ENCODE measurements around the gene KRTAP29-1. TPM values are rescaled to one million over a fixed set of nuclear protein-coding genes. Genes with fewer than 3 reads are reported as not detected.
"Not testable (repeated sequence)": the region's sequence is repeated elsewhere in the genome, so short reads cannot be mapped to it uniquely, and the experiment has no call there.

Gene KRTAP29-1
- total RNA-seq, 1 experiment from 2014 or later: not detected

- H3K9me3 ChIP-seq (ENCODE audit: insufficient read depth, low read depth): no peaks in the 10 kb centered on the region
- no peaks in the 10 kb centered on the region for H3K9me2 ChIP-seq (ENCODE audit: insufficient read depth)
- intact Hi-C loops (cut with micrococcal nuclease; ENCODE audit: unreplicated experiment): no loop called here
- H3K4me3 ChIP-seq: no peak overlapping the region
- H3K36me3 ChIP-seq (ENCODE audit: low read depth): no peaks in the 10 kb centered on the region
- ChIA-PET POLR2A (ENCODE audit: unreplicated experiment) (interaction anchor here (0.7 kb wide), 1 partner anchor 329 kb away, joined by 4 read pairs; no protein-coding TSS in a partner anchor), CTCF (no interaction called here)
- H3K27ac ChIP-seq: no peak overlapping the region
- no peaks in the 10 kb centered on the region for H3K79me2 ChIP-seq (ENCODE audit: low read depth)
- H2AFZ ChIP-seq: no peak overlapping the region
- no TSS peak for BruUV-seq (replicated peaks)
- H3K4me1 ChIP-seq (replicated peaks; ENCODE audit: insufficient read depth): no peaks in the 10 kb centered on the region
- no peak for DNase-seq
- H3K27me3 ChIP-seq (ENCODE audit: insufficient read depth, low read depth): no peaks in the 10 kb centered on the region
- no peak overlapping the region for H3K4me2 ChIP-seq
- no peaks in the 10 kb centered on the region for H4K20me1 ChIP-seq (ENCODE audit: insufficient read depth)
- no peak for TF ChIP-seq CTCF (conservative IDR thresholded peaks at IDR 0.05)
- TF ChIP-seq EZH2 (IDR thresholded peaks at IDR 0.05; ENCODE audit: low read depth): no peak
- H3F3A ChIP-seq (ENCODE audit: insufficient read depth, low read depth): no peaks in the 10 kb centered on the region
These were observed 46.4 kb downstream of the KRTAP29-1 start for GRCh38 chr17:41256291-41256685.

- H3K9me2 ChIP-seq (ENCODE audit: insufficient read depth); H3K36me3 ChIP-seq (ENCODE audit: low read depth); H3F3A ChIP-seq (ENCODE audit: insufficient read depth, low read depth); H4K20me1 ChIP-seq (ENCODE audit: insufficient read depth); H3K27me3 ChIP-seq (ENCODE audit: insufficient read depth, low read depth); DNase-seq; H3K79me2 ChIP-seq (ENCODE audit: low read depth); H3K27ac ChIP-seq; H2AFZ ChIP-seq; H3K4me1 ChIP-seq (replicated peaks; ENCODE audit: insufficient read depth); H3K4me3 ChIP-seq; H3K4me2 ChIP-seq; H3K9me3 ChIP-seq (ENCODE audit: insufficient read depth, low read depth); CTCF ChIA-PET; intact Hi-C loops (cut with micrococcal nuclease; ENCODE audit: unreplicated experiment); BruUV-seq (replicated peaks): not testable (repeated sequence)
- POLR2A ChIA-PET (ENCODE audit: unreplicated experiment): interaction anchor here (0.7 kb wide), 1 partner anchor 329 kb away, joined by 4 read pairs; no protein-coding TSS in a partner anchor
These were observed 47.0 kb downstream of the KRTAP29-1 start, which contains the start of gene KRTAP9-9 for GRCh38 chr17:41255381-41256290. Gene KRTAP9-9 (plus strand): TSS chr17:41255384.

GRCh38 chr17:41254861-41255260, 47.8 kb downstream of the KRTAP29-1 start:
- Histone ChIP-seq H3K9me2 (ENCODE audit: insufficient read depth) (no peaks in the 10 kb centered on the region), H3K4me1 (replicated peaks; ENCODE audit: insufficient read depth) (no peaks in the 10 kb centered on the region), H2AFZ (no peak overlapping the region), H3F3A (ENCODE audit: insufficient read depth, low read depth) (no peaks in the 10 kb centered on the region), H4K20me1 (ENCODE audit: insufficient read depth) (no peaks in the 10 kb centered on the region), H3K27ac (no peak overlapping the region), H3K4me3 (no peak overlapping the region), H3K9me3 (ENCODE audit: insufficient read depth, low read depth) (no peaks in the 10 kb centered on the region), H3K79me2 (ENCODE audit: low read depth) (no peaks in the 10 kb centered on the region), H3K36me3 (ENCODE audit: low read depth) (no peaks in the 10 kb centered on the region), H3K27me3 (ENCODE audit: insufficient read depth, low read depth) (no peaks in the 10 kb centered on the region), H3K4me2 (no peak overlapping the region)
- POLR2A ChIA-PET (ENCODE audit: unreplicated experiment): no interaction called here
- no peak for DNase-seq
- no peak for TF ChIP-seq EZH2 (IDR thresholded peaks at IDR 0.05; ENCODE audit: low read depth)
- TF ChIP-seq CTCF (conservative IDR thresholded peaks at IDR 0.05): no peak
- CTCF ChIA-PET: no interaction called here
- no TSS peak for BruUV-seq (replicated peaks)
- intact Hi-C loops (cut with micrococcal nuclease; ENCODE audit: unreplicated experiment): no loop called here

Other genes starting within 250 kb of the KRTAP29-1 start
- not detected in 2 replicates for gene KRTAP2-2, start 247.6 kb downstream of the KRTAP29-1 start, total RNA-seq (2021)
- gene KRTAP2-3, start 242.7 kb downstream of the KRTAP29-1 start, total RNA-seq (2021): 0.57 TPM in 1 of 2 replicates, not detected in the other
- gene KRTAP2-4, start 237.0 kb downstream of the KRTAP29-1 start, total RNA-seq (2021): not detected in 2 replicates
- not detected in 2 replicates for gene KRTAP4-7, start 218.7 kb downstream of the KRTAP29-1 start, total RNA-seq (2021)
- gene KRTAP4-8, start 204.7 kb downstream of the KRTAP29-1 start, total RNA-seq (2021): not detected in 2 replicates
- not detected in 2 replicates for gene KRTAP4-16, start 200.6 kb downstream of the KRTAP29-1 start, total RNA-seq (2021)
- not detected in 2 replicates for gene KRTAP4-9, start 197.5 kb downstream of the KRTAP29-1 start, total RNA-seq (2021)
- gene KRTAP4-11, start 184.5 kb downstream of the KRTAP29-1 start, total RNA-seq (2021): not detected in 2 replicates
- not detected in 2 replicates for gene KRTAP4-12, start 178.7 kb downstream of the KRTAP29-1 start, total RNA-seq (2021)
- not detected in 2 replicates for gene KRTAP4-6, start 162.3 kb downstream of the KRTAP29-1 start, total RNA-seq (2021)
- not detected in 2 replicates for gene KRTAP4-5, start 153.0 kb downstream of the KRTAP29-1 start, total RNA-seq (2021)
- gene KRTAP4-4, start 142.1 kb downstream of the KRTAP29-1 start, total RNA-seq (2021): not detected in 2 replicates
- gene KRTAP4-3, start 134.6 kb downstream of the KRTAP29-1 start, total RNA-seq (2021): not detected in 2 replicates
- gene KRTAP4-2, start 124.6 kb downstream of the KRTAP29-1 start, total RNA-seq (2021): not detected in 2 replicates
- not detected in 2 replicates for gene KRTAP4-1, start 117.9 kb downstream of the KRTAP29-1 start, total RNA-seq (2021)
- not detected in 2 replicates for gene KRTAP9-1, start 113.0 kb downstream of the KRTAP29-1 start, total RNA-seq (2021)
- not detected in 2 replicates for gene KRTAP9-2, start 76.2 kb downstream of the KRTAP29-1 start, total RNA-seq (2021)
- not detected in 2 replicates for gene KRTAP9-3, start 70.4 kb downstream of the KRTAP29-1 start, total RNA-seq (2021)
- not detected in 2 replicates for gene KRTAP9-8, start 64.9 kb downstream of the KRTAP29-1 start, total RNA-seq (2021)
- not detected in 2 replicates for gene KRTAP9-4, start 53.2 kb downstream of the KRTAP29-1 start, total RNA-seq (2021)
- gene KRTAP9-9, start 47.5 kb downstream of the KRTAP29-1 start, total RNA-seq (2021): not detected in 2 replicates
- gene KRTAP9-6, start 37.5 kb downstream of the KRTAP29-1 start, total RNA-seq (2021): not detected in 2 replicates
- gene KRTAP9-7, start 27.2 kb downstream of the KRTAP29-1 start, total RNA-seq (2021): not detected in 2 replicates
- not detected in 2 replicates for gene KRTAP16-1, start 6.5 kb upstream of the KRTAP29-1 start, total RNA-seq (2021)
- not detected in 2 replicates for gene KRTAP17-1, start 12.9 kb upstream of the KRTAP29-1 start, total RNA-seq (2021)
- gene KRT33A, start 48.0 kb upstream of the KRTAP29-1 start, total RNA-seq (2021): not detected in 2 replicates
- not detected in 2 replicates for gene KRT33B, start 67.0 kb upstream of the KRTAP29-1 start, total RNA-seq (2021)
- 0.45 and 1.4 TPM in 2 replicates for gene KRT34, start 79.5 kb upstream of the KRTAP29-1 start, total RNA-seq (2021)
- gene KRT31, start 94.8 kb upstream of the KRTAP29-1 start, total RNA-seq (2021): not detected in 2 replicates
- gene KRT37, start 121.7 kb upstream of the KRTAP29-1 start, total RNA-seq (2021): not detected in 2 replicates
- not detected in 2 replicates for gene KRT38, start 138.1 kb upstream of the KRTAP29-1 start, total RNA-seq (2021)
- not detected in 2 replicates for gene KRT32, start 164.5 kb upstream of the KRTAP29-1 start, total RNA-seq (2021)
- gene KRT35, start 178.3 kb upstream of the KRTAP29-1 start, total RNA-seq (2021): not detected in 2 replicates
- gene KRT36, start 187.1 kb upstream of the KRTAP29-1 start, total RNA-seq (2021): not detected in 2 replicates
- gene KRT13, start 202.8 kb upstream of the KRTAP29-1 start, total RNA-seq (2021): 606 and 1,548 TPM in 2 replicates
- 41.9 and 49.9 TPM in 2 replicates for gene KRT15, start 216.0 kb upstream of the KRTAP29-1 start, total RNA-seq (2021)
- gene KRT19, start 225.5 kb upstream of the KRTAP29-1 start, total RNA-seq (2021): 1,811 and 2,277 TPM in 2 replicates

Measured in PC-9 (cell line).